SK-N-SH treated with all-trans-retinoic acid at 6 μM for 48 hours (cell line): Measurements from ENCODE around the gene LAMB4.

ENCODE experiments used
- PPARA ChIP-seq: fragments of 250-450 bp; sonication (Bioruptor Pico); IDR thresholded peaks from 2 replicates; pipeline ENCODE4 v1.5.0; 2020; ENCODE audit warnings: mild to moderate bottlenecking, borderline replicate concordance
- TOX ChIP-seq: fragments of 250-450 bp; sonication (Bioruptor Pico); IDR thresholded peaks from 2 replicates; pipeline ENCODE4 v1.8.0; 2021; ENCODE audit warnings: mild to moderate bottlenecking, moderate library complexity, borderline replicate concordance
- TF ChIP-seq, protein P1 (sequence below): fragments of 250-450 bp; sonication (Bioruptor Pico); IDR thresholded peaks from 2 replicates; pipeline ENCODE4 v1.5.0; 2020; ENCODE audit warnings: mild to moderate bottlenecking, moderate library complexity

- TF ChIP-seq, protein P1, sequence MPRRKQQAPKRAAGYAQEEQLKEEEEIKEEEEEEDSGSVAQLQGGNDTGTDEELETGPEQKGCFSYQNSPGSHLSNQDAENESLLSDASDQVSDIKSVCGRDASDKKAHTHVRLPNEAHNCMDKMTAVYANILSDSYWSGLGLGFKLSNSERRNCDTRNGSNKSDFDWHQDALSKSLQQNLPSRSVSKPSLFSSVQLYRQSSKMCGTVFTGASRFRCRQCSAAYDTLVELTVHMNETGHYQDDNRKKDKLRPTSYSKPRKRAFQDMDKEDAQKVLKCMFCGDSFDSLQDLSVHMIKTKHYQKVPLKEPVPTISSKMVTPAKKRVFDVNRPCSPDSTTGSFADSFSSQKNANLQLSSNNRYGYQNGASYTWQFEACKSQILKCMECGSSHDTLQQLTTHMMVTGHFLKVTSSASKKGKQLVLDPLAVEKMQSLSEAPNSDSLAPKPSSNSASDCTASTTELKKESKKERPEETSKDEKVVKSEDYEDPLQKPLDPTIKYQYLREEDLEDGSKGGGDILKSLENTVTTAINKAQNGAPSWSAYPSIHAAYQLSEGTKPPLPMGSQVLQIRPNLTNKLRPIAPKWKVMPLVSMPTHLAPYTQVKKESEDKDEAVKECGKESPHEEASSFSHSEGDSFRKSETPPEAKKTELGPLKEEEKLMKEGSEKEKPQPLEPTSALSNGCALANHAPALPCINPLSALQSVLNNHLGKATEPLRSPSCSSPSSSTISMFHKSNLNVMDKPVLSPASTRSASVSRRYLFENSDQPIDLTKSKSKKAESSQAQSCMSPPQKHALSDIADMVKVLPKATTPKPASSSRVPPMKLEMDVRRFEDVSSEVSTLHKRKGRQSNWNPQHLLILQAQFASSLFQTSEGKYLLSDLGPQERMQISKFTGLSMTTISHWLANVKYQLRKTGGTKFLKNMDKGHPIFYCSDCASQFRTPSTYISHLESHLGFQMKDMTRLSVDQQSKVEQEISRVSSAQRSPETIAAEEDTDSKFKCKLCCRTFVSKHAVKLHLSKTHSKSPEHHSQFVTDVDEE (CRISPR knock-in tag), result no peak
- TF ChIP-seq TOX (no peak), PPARA (CRISPR knock-in tag) (no peak)
Measured at GRCh38 chr7:108118959-108119358, 11.2 kb downstream of the LAMB4 start.
